GM12873 (cell line): ENCODE data around the gene C1QTNF5.

Source experiments
- TF ChIP-seq, protein P1 (sequence below): IDR thresholded peaks from 2 replicates; pipeline ENCODE4 v1.5.1; 2012; ENCODE audit warnings: low read depth, mild to moderate bottlenecking, moderate library complexity, low read length, control low read depth; ENCODE audit not compliant: insufficient read depth; ENCODE audit errors: missing control alignments

Gene C1QTNF5

DNA sequence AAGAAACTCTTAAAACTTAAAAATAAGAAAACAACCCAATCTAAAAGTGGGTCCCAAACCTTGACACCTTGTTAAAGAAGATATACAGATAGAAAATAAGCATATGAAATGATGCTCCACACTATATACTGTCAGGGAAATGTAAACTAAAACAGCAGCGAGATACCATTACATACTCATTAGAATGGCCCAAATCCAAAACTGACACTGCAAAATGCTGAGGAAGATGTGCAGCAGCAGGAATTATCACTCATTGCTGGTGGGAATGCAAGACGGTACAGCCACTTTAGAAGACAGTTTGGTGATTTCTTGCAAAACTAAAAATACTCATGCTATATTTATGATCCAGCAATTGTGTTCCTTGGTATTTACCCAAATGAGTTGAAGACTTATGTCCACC, 11.4 kb downstream of the C1QTNF5 start:
- TF ChIP-seq, protein P1, sequence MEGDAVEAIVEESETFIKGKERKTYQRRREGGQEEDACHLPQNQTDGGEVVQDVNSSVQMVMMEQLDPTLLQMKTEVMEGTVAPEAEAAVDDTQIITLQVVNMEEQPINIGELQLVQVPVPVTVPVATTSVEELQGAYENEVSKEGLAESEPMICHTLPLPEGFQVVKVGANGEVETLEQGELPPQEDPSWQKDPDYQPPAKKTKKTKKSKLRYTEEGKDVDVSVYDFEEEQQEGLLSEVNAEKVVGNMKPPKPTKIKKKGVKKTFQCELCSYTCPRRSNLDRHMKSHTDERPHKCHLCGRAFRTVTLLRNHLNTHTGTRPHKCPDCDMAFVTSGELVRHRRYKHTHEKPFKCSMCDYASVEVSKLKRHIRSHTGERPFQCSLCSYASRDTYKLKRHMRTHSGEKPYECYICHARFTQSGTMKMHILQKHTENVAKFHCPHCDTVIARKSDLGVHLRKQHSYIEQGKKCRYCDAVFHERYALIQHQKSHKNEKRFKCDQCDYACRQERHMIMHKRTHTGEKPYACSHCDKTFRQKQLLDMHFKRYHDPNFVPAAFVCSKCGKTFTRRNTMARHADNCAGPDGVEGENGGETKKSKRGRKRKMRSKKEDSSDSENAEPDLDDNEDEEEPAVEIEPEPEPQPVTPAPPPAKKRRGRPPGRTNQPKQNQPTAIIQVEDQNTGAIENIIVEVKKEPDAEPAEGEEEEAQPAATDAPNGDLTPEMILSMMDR = no peak

- TF ChIP-seq, protein P1 = no peak
Observed at GRCh38 chr11:119324189-119324588, 16.5 kb downstream of the C1QTNF5 start.

DNA sequence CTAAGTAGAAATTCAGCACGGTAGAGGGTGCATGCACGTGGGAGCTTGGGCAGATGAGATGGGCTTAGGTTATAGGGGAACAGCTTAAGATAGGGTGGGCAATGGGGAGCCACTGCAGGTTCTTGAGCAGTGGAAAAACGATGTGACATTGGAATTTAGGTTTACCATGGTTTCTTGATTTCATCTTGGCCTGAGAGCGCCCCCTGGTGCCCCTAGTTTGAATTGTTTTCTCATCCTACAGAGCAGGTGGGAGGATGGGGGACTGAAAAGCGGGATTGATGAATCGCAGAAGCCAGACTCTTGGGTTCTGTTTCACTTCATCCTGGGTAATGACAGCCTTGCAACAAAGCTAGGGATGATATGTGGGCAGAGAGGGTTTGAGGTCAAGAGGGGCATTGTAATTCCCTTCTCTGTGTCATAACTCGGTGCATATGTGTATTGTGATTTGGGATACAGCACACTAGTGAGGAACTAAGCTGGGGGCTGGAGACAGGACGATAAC, 17.1 kb downstream of the C1QTNF5 start:
- TF ChIP-seq, protein P1 = peak; percentile 81

DNA sequence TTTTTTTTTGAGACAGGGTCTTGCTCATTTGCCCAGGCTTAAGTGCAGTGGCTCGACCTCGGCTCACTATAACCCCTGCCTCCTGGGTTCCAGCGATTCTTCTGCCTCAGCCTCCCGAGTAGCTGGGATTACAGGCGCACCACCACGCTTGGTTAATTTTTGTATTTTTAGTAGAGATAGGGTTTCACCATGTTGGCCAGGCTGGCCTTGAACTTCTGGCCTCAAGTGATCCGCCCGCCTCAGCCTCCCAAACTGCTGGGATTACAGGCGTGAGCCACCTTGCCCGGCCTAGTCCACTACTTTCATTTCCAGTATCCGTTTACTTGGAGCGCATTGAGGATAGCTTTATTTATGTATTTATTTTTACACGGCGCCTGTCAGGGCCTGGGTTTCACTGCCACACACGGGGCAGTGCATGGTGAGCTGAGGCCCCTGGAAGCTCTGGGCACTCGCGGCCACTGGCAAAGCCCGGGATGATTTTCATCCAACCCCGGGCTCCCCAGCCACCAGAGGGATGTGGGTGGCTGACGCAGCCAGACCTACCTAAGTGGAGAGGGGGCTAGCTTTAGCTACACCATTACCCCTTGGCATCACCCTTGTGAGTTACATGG, 17.7 kb downstream of the C1QTNF5 start:
- TF ChIP-seq, protein P1 = no peak

- TF ChIP-seq, protein P1 = no peak
Observed at GRCh38 chr11:119322360-119322739, 18.3 kb downstream of the C1QTNF5 start.

DNA sequence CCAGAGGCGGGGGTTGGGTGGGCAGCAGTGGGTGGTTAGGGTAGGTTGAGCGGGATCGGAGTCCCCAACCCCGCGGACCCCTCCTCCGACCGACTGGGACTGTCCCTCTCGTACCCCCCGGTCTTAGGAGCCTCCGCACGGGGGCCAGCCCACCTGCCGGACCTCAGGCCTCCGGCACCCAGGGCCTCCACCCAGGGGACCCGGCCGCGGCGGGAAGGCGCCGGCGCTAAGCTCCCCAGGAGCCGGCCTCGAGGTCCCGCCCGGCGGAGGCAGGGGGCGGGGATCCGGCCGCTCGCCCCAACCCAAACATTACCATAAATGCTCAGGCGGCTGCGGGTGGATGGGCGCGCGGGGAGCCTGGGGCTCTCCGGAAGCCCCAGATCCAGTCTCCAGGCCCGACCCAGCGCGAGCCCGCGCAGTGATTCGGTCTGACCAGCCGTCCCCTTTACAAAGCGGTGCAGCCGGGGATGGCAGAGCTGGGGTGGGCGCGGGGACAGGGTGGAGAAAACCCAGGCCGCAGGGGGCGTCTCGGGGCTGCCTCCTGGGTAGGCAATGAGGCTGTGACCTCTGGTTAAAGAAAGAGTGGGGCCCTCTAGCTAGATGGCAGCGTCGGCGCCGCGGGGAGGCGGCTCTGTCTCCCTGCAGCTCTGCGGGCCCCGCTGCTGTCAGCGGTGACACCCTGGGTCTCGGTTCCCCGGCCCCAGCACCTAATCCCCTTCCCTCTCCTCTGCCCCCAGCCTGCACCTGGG, 19.7 kb downstream of the C1QTNF5 start:
- TF ChIP-seq, protein P1 = no peak

DNA sequence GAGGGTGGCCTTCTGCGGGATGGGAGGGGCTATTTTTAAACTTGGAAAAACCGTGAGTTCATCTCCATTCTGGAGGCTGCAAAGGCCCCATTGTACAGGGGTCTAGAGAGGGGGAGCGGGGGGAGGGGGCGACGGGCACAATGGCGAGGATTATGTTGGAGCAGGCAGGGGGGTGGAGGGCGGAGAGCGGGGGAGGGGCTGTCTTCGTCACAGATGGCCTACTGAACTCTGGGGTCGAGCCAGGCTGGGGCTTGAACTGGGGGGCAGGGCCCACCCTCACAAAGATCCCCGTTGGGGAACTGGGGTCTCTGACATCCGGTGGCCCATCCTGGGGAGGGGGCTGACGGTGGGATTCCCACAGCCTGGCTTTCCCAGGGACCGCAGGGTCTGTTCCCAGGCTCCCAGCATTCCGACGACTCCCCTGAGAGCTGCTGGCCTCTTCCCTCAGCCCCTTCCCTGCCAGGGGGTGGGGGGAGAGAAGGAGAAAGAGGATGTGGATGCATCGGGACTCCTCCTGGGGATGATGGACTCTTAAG, 20.4 kb downstream of the C1QTNF5 start:
- TF ChIP-seq, protein P1 = no peak
